ENCODE measurements around the gene HYAL2.

The HYAL2 gene

DNA sequence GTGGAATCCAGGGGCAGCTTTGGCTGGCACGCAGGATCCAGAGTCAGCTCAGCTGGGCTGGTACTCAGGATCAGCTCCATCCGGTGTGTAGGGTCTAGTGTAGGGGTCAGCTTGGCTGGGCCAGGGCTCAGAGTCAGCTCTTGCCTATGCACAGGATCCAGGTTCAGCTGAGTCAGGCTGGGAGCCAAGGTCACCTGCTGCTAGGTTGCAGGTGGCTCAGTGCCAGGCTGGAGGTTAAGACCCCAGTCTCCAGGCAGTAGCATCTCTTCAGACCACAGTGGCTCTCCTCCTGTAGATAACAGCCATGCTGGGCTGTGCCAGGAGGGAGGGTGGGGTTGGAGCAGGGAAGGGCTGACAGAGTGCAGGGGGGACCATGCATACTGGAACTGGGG, 25.2 kb downstream of the HYAL2 start:
- Histone ChIP-seq H3K9ac (ENCODE audit: low read length) (no peak overlapping the region), H2AFZ (ENCODE audit: low read depth, low read length, severe bottlenecking) (no peak overlapping the region), H3K4me3 (ENCODE audit: insufficient read depth, low read length, poor library complexity, severe bottlenecking) (no peak overlapping the region), H3K9me2 (replicated peaks; ENCODE audit: insufficient read depth, low read length) (no peaks in the 10 kb centered on the region), H3K9me3 (ENCODE audit: insufficient read depth, low read length) (no peaks in the 10 kb centered on the region), H3K27ac (ENCODE audit: low read depth, low read length) (no peak overlapping the region), H4K20me1 (ENCODE audit: low read depth, low read length) (no peaks in the 10 kb centered on the region), H3K36me3 (ENCODE audit: low read length) (no peaks in the 10 kb centered on the region), H3F3A (ENCODE audit: insufficient read depth) (no peaks in the 10 kb centered on the region), H3K4me2 (ENCODE audit: low read depth, low read length, poor library complexity, severe bottlenecking) (no peak overlapping the region), H3K79me2 (ENCODE audit: insufficient read depth, low read length) (no peaks in the 10 kb centered on the region), H3K27me3 (ENCODE audit: low read length) (no peaks in the 10 kb centered on the region)
- TF ChIP-seq, protein P1, sequence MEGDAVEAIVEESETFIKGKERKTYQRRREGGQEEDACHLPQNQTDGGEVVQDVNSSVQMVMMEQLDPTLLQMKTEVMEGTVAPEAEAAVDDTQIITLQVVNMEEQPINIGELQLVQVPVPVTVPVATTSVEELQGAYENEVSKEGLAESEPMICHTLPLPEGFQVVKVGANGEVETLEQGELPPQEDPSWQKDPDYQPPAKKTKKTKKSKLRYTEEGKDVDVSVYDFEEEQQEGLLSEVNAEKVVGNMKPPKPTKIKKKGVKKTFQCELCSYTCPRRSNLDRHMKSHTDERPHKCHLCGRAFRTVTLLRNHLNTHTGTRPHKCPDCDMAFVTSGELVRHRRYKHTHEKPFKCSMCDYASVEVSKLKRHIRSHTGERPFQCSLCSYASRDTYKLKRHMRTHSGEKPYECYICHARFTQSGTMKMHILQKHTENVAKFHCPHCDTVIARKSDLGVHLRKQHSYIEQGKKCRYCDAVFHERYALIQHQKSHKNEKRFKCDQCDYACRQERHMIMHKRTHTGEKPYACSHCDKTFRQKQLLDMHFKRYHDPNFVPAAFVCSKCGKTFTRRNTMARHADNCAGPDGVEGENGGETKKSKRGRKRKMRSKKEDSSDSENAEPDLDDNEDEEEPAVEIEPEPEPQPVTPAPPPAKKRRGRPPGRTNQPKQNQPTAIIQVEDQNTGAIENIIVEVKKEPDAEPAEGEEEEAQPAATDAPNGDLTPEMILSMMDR (IDR thresholded peaks at IDR 0.05; ENCODE audit: insufficient read depth, low read length, poor library complexity, severe bottlenecking): no peak
- TF ChIP-seq EZH2phosphoT487 (conservative IDR thresholded peaks at IDR 0.05; ENCODE audit: low read length): no peak

DNA sequence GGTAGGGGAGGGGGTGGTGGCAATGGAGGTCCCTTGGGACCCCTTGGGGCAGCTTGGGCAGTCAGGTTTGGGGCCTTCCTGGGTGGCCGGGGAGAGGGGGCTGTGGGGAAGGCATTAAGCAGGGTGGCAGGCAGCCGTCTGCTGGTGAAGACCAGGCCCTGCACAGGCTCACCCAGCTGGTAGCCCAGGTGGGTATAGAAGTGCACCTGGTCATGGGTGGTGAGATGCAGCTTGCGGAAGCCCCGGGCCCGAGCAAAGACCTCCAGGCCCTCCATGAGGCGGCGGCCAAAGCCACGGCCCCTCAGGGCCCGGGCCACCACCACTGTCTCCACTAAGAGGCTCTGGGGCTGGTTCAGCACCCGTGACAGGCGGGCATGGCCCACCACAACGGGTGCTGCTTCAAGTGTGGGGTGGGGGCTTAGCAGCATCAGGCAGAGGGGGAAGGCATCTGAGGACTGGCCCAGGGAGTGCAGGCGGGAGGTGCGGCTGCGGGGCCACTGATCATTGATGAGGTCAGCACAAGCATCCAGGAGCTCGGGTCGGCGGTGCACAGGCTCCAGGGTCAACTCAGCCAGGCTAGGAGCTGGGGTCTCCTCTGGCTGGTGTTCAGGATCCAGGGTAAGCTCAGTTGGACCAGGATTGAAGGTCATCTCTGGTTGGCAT, 25.7 kb downstream of the HYAL2 start:
- Histone ChIP-seq H3K9me3 (ENCODE audit: insufficient read depth, low read length) (no peaks in the 10 kb centered on the region), H3K4me3 (ENCODE audit: insufficient read depth, low read length, poor library complexity, severe bottlenecking) (no peak overlapping the region), H4K20me1 (ENCODE audit: low read depth, low read length) (no peaks in the 10 kb centered on the region), H3K4me2 (ENCODE audit: low read depth, low read length, poor library complexity, severe bottlenecking) (no peak overlapping the region), H3K79me2 (ENCODE audit: insufficient read depth, low read length) (peaks cover 3% of the 10 kb centered on the region), H2AFZ (ENCODE audit: low read depth, low read length, severe bottlenecking) (no peak overlapping the region), H3F3A (ENCODE audit: insufficient read depth) (no peaks in the 10 kb centered on the region), H3K27me3 (ENCODE audit: low read length) (no peaks in the 10 kb centered on the region), H3K27ac (ENCODE audit: low read depth, low read length) (no peak overlapping the region), H3K9me2 (replicated peaks; ENCODE audit: insufficient read depth, low read length) (no peaks in the 10 kb centered on the region), H3K36me3 (ENCODE audit: low read length) (no peaks in the 10 kb centered on the region), H3K9ac (ENCODE audit: low read length) (no peak overlapping the region)
- no peak for TF ChIP-seq EZH2phosphoT487 (conservative IDR thresholded peaks at IDR 0.05; ENCODE audit: low read length)
- TF ChIP-seq, protein P1 (IDR thresholded peaks at IDR 0.05; ENCODE audit: insufficient read depth, low read length, poor library complexity, severe bottlenecking): no peak

DNA sequence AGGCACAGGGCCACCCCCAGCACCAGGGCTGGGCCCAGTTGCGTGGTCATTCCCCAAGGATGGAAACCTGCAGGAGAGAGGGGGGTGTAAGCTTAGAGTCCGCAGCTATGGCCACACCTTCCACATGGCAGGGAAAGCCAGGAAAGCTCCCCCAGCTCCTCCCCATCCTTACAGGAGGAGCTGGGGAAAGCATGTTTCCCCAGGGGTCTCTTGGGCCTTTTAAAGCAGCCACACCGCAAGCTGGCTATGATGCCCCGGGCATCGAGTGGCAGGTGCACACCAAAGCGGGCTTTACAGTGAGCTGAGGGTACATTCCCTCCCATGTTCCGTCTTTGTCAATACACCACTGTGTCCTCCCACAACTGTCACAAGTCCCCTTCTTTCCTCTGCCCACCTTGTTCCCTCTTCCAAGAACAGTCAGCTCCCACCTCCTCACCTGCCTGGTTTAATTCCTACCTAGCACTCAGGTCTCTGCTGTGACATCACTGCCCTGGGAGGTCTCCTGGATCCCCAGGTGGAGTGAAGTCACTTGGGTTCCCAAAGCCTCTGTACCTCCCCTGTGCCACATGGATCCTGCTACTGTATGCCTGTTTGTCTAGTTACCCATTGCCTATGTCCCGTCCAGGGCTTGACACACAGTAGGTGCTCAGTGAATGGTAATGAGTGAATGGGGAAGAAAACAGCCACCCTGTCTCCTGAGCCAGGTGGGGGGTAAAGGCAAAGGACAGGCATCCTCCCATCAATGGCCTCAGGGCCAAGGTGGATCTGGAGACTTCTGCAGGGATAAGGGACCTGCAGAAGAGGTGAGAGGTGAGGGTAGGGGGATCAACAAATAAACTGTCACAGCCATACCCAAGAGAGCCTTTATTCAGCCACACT, 26.8 kb downstream of the HYAL2 start:
- Histone ChIP-seq H4K20me1 (ENCODE audit: low read depth, low read length) (no peaks in the 10 kb centered on the region), H3K27ac (ENCODE audit: low read depth, low read length) (no peak overlapping the region), H3K9ac (ENCODE audit: low read length) (no peak overlapping the region), H3K9me2 (replicated peaks; ENCODE audit: insufficient read depth, low read length) (no peaks in the 10 kb centered on the region), H3K27me3 (ENCODE audit: low read length) (no peaks in the 10 kb centered on the region), H3F3A (ENCODE audit: insufficient read depth) (no peaks in the 10 kb centered on the region), H2AFZ (ENCODE audit: low read depth, low read length, severe bottlenecking) (no peak overlapping the region), H3K36me3 (ENCODE audit: low read length) (no peaks in the 10 kb centered on the region), H3K4me2 (ENCODE audit: low read depth, low read length, poor library complexity, severe bottlenecking) (no peak overlapping the region), H3K9me3 (ENCODE audit: insufficient read depth, low read length) (no peaks in the 10 kb centered on the region), H3K4me3 (ENCODE audit: insufficient read depth, low read length, poor library complexity, severe bottlenecking) (no peak overlapping the region), H3K79me2 (ENCODE audit: insufficient read depth, low read length) (peaks cover 14% of the 10 kb centered on the region)
- no peak for TF ChIP-seq EZH2phosphoT487 (conservative IDR thresholded peaks at IDR 0.05; ENCODE audit: low read length)
- TF ChIP-seq, protein P1 (IDR thresholded peaks at IDR 0.05; ENCODE audit: insufficient read depth, low read length, poor library complexity, severe bottlenecking): no peak
